Liver (tissue), 9 donors: Measurements from ENCODE around the gene CHAC1. TPM values are rescaled to one million over a fixed set of nuclear protein-coding genes. Genes with fewer than 3 reads are reported as not detected.

Source experiments
- DNase-seq: peaks from one replicate; pipeline ENCODE4 v3.0.0-alpha.2; 2017; ENCODE audit warnings: low spot score
- H3K27ac ChIP-seq, 2 donors: one replicate each; pipeline ENCODE4 v1.7.0; 2013; ENCODE audit warnings: inconsistent platforms in 2 of 2, low read length in 2 of 2, control low read depth in 1 of 2, low read depth in 1 of 2, mild to moderate bottlenecking in 1 of 2
- H3K27me3 ChIP-seq, 4 donors: one replicate each; pipeline versions ENCODE4 v1.6.1 to v1.7.0; 2013; ENCODE audit warnings: low read length in 3 of 4, inconsistent platforms in 1 of 4, mild to moderate bottlenecking in 1 of 4, moderate library complexity in 1 of 4; ENCODE audit not compliant: control insufficient read depth in 4 of 4, insufficient read depth in 4 of 4
- H3K36me3 ChIP-seq, 4 donors: one replicate each; pipeline versions ENCODE4 v1.6.1 to v1.7.0; 2013; ENCODE audit warnings: low read length in 3 of 4, mild to moderate bottlenecking in 3 of 4, low read depth in 1 of 4, moderate library complexity in 1 of 4; ENCODE audit not compliant: control insufficient read depth in 4 of 4, insufficient read depth in 3 of 4
- H3K4me1 ChIP-seq, 4 donors: one replicate each; pipeline versions ENCODE4 v1.6.1 to v1.7.0; 2013; ENCODE audit warnings: low read length in 3 of 4, mild to moderate bottlenecking in 3 of 4, moderate library complexity in 1 of 4; ENCODE audit not compliant: control insufficient read depth in 4 of 4, insufficient read depth in 4 of 4
- H3K4me3 ChIP-seq, 3 donors: one replicate each; pipeline versions ENCODE4 v1.6.1 to v1.7.0; 2013; ENCODE audit warnings: low read length in 3 of 3, control low read depth in 1 of 3, low read depth in 1 of 3, mild to moderate bottlenecking in 1 of 3
- H3K9ac ChIP-seq, 2 donors: one replicate each; pipeline ENCODE4 v1.7.0; 2013; ENCODE audit warnings: low read length in 2 of 2, mild to moderate bottlenecking in 2 of 2, moderate library complexity in 2 of 2, control low read depth in 1 of 2, low read depth in 1 of 2
- H3K9me3 ChIP-seq, 4 donors: one replicate each; pipeline versions ENCODE4 v1.6.1 to v1.7.0; 2013; ENCODE audit warnings: low read length in 3 of 4; ENCODE audit not compliant: control insufficient read depth in 4 of 4
- ATF3 ChIP-seq: IDR thresholded peaks from 2 replicates; pipeline ENCODE4 v1.6.1; 2016; ENCODE audit warnings: antibody characterized with exemption
- CTCF ChIP-seq: fragments of 150-350 bp; IDR thresholded peaks from 2 replicates; pipeline ENCODE4 v1.5.1; 2017; ENCODE audit warnings: improper control_type of control experiment, low read depth, low read length; ENCODE audit not compliant: missing input control
- EGR1 ChIP-seq, 2 donors: IDR thresholded peaks; 2 replicates each; pipeline ENCODE4 v1.6.1; 2016 to 2018; ENCODE audit warnings: antibody characterized with exemption in 2 of 2, low read depth in 2 of 2
- FOXA1 ChIP-seq: IDR thresholded peaks from 2 replicates; pipeline ENCODE4 v1.6.1; 2016; ENCODE audit warnings: antibody characterized with exemption
- FOXA2 ChIP-seq: IDR thresholded peaks from 2 replicates; pipeline ENCODE4 v1.6.1; 2016; ENCODE audit warnings: antibody characterized with exemption
- GABPA ChIP-seq, 2 donors: IDR thresholded peaks in 1 of 2; conservative IDR thresholded peaks in 1 of 2; 2 replicates each; pipeline ENCODE4 v1.6.1; 2016; ENCODE audit warnings: antibody characterized with exemption in 2 of 2, mild to moderate bottlenecking in 1 of 2, moderate library complexity in 1 of 2
- HNF4A ChIP-seq, 2 donors: conservative IDR thresholded peaks; 2 replicates each; pipeline ENCODE4 v1.6.1; 2016; ENCODE audit warnings: antibody characterized with exemption in 2 of 2, mild to moderate bottlenecking in 2 of 2
- HNF4G ChIP-seq: IDR thresholded peaks from 2 replicates; pipeline ENCODE4 v1.6.1; 2016; ENCODE audit warnings: antibody characterized with exemption
- JUND ChIP-seq, 2 donors: IDR thresholded peaks; 2 replicates each; pipeline ENCODE4 v1.6.1; 2016; ENCODE audit warnings: antibody characterized with exemption in 2 of 2
- MAX ChIP-seq: IDR thresholded peaks from 2 replicates; pipeline ENCODE4 v1.6.1; 2016; ENCODE audit warnings: antibody characterized with exemption
- NR2F2 ChIP-seq: IDR thresholded peaks from 2 replicates; pipeline ENCODE4 v1.6.1; 2016; ENCODE audit warnings: antibody characterized with exemption
- RAD21 ChIP-seq, 2 donors: IDR thresholded peaks; 2 replicates each; pipeline ENCODE4 v1.6.1; 2016; ENCODE audit warnings: antibody characterized with exemption in 2 of 2, mild to moderate bottlenecking in 2 of 2
- RXRA ChIP-seq, 2 donors: IDR thresholded peaks; 2 replicates each; pipeline ENCODE4 v1.6.1; 2017 to 2018; ENCODE audit warnings: antibody characterized with exemption in 2 of 2, mild to moderate bottlenecking in 1 of 2
- SP1 ChIP-seq: IDR thresholded peaks from 2 replicates; pipeline ENCODE4 v1.6.1; 2018; ENCODE audit warnings: antibody characterized with exemption, mild to moderate bottlenecking
- TAF1 ChIP-seq: conservative IDR thresholded peaks from 2 replicates; pipeline ENCODE4 v1.6.1; 2016; ENCODE audit warnings: antibody characterized with exemption, mild to moderate bottlenecking
- YY1 ChIP-seq: IDR thresholded peaks from 2 replicates; pipeline ENCODE4 v1.6.1; 2016; ENCODE audit warnings: antibody characterized with exemption, mild to moderate bottlenecking
- ZBTB33 ChIP-seq: IDR thresholded peaks from 2 replicates; pipeline ENCODE4 v1.6.1; 2016; ENCODE audit warnings: antibody characterized with exemption
- WGBS: extraction: QIAGEN DNeasy Blood & Tissue Kit; methylation state at CpG from one replicate; pipeline ENCODE4 v1.1.7; 2013; 5-methylcytosine and 5-hydroxymethylcytosine counted together
- polyA plus RNA-seq, 2 donors: library from polyadenylated mRNA; stranded (reverse) in 1 of 2; unstranded in 1 of 2; fragments of 200-250 nt in 1 of 2; fragments of >200 nt in 1 of 2; fragmentation: Nextera tagmentation in 1 of 2; extraction: Ambion mirVana in 1 of 2; gene quantifications; one replicate each; pipeline versions ENCODE4 v1.2.1 to v1.2.3, GENCODE V29; 2013 to 2015
- total RNA-seq, 2 donors: library from RNA; depleted of rRNA; stranded (reverse); fragments of >200 nt; gene quantifications; one replicate each; pipeline ENCODE4 v1.2.3, GENCODE V29; 2014
- donor health status: healthy.
- donor health status: healthy.
- donor health status: healthy.
- donor health status: healthy.
- donor health status: healthy.

CHAC1 gene
- total and polyA plus RNA-seq, 4 donors, result 0.19 to 3.5 (median 1.1) TPM

GRCh38 chr15:40906991-40907802 lies 46.1 kb upstream of the CHAC1 start:
- no peaks in the 10 kb centered on the region for H3K9me3 ChIP-seq
- TF ChIP-seq SP1 (no peak), HNF4A (conservative IDR thresholded peaks at IDR 0.05) (peak in 1 of 2 donors; percentile 10), EGR1 (IDR thresholded peaks at IDR 0.05; ENCODE audit: low read depth in 2 of 2) (peak; percentile 29 to 32), MAX (peak; percentile 30)
- peaks cover 33 to 87% (median 76%) of the 10 kb centered on the region in 4 donors for H3K4me1 ChIP-seq
- H3K27ac ChIP-seq, result peak overlapping the region; percentile 96
- H3K36me3 ChIP-seq, result peaks cover 0 to 12% (median 6%) of the 10 kb centered on the region in 4 donors
- no peaks in the 10 kb centered on the region for H3K27me3 ChIP-seq
- H3K4me3 ChIP-seq, result no peak overlapping the region
- WGBS, result 25% methylated on average over 22 of the region's 22 CpGs
- H3K9ac ChIP-seq, result peak overlapping the region in 1 of 2 donors; percentile 53
- no peak for DNase-seq

- no peak overlapping the region for H3K9ac ChIP-seq
- H3K27me3 ChIP-seq, result no peaks in the 10 kb centered on the region
- H3K27ac ChIP-seq, result peak overlapping the region; percentile 96
- peaks cover 33 to 85% (median 76%) of the 10 kb centered on the region in 4 donors for H3K4me1 ChIP-seq
- no peak for DNase-seq
- H3K36me3 ChIP-seq, result peaks cover 0 to 6% (median 5%) of the 10 kb centered on the region in 4 donors
- 45% methylated on average over 7 of the region's 7 CpGs for WGBS
- no peak overlapping the region for H3K4me3 ChIP-seq
- TF ChIP-seq FOXA2 (no peak), RXRA (IDR thresholded peaks at IDR 0.05) (peak in 1 of 2 donors; percentile 57), MAX (peak; percentile 37), HNF4A (conservative IDR thresholded peaks at IDR 0.05) (peak; percentile 28 to 62), FOXA1 (no peak)
- H3K9me3 ChIP-seq, result no peaks in the 10 kb centered on the region
Observed at GRCh38 chr15:40908095-40908494, 45.2 kb upstream of the CHAC1 start.

- DNase-seq, result no peak
- peak overlapping the region; percentile 87 to 89 for H3K27ac ChIP-seq
- no peaks in the 10 kb centered on the region for H3K27me3 ChIP-seq
- H3K4me3 ChIP-seq, result no peak overlapping the region
- 45% methylated on average over 17 of the region's 17 CpGs for WGBS
- H3K9ac ChIP-seq, result peak overlapping the region in 1 of 2 donors; percentile 49
- peaks cover 33 to 72% (median 64%) of the 10 kb centered on the region in 4 donors for H3K4me1 ChIP-seq
- no peaks in the 10 kb centered on the region for H3K9me3 ChIP-seq
- H3K36me3 ChIP-seq, result no peaks in the 10 kb centered on the region
- TF ChIP-seq EGR1 (IDR thresholded peaks at IDR 0.05; ENCODE audit: low read depth in 2 of 2), result peak in 1 of 2 donors; percentile 49
- peak in 1 of 2 donors; percentile 39 for TF ChIP-seq RAD21 (IDR thresholded peaks at IDR 0.05)
- peak; percentile 94 to 96 for TF ChIP-seq RXRA (IDR thresholded peaks at IDR 0.05)
- TF ChIP-seq GABPA (IDR thresholded peaks at IDR 0.05 in 1 of 2, conservative IDR thresholded peaks at IDR 0.05 in 1 of 2), result peak in 1 of 2 donors; percentile 54
- no peak for TF ChIP-seq FOXA1
- peak in 1 of 2 donors; percentile 52 for TF ChIP-seq JUND (IDR thresholded peaks at IDR 0.05)
- TF ChIP-seq NR2F2, result peak; percentile 93
- no peak for TF ChIP-seq TAF1
- TF ChIP-seq SP1, result peak; percentile 95
- no peak for TF ChIP-seq CTCF
- no peak for TF ChIP-seq ATF3
- peak; percentile 68 for TF ChIP-seq YY1
- TF ChIP-seq ZBTB33, result no peak
- TF ChIP-seq MAX, result no peak
- TF ChIP-seq FOXA2, result no peak
- peak; percentile 83 to 86 for TF ChIP-seq HNF4A (conservative IDR thresholded peaks at IDR 0.05)
- TF ChIP-seq HNF4G, result peak; percentile 37
Observed at GRCh38 chr15:40909662-40910630, 43.3 kb upstream of the CHAC1 start.
